Measurements from ENCODE around the gene YWHAH. TPM values are rescaled to one million over a fixed set of nuclear protein-coding genes. Genes with fewer than 3 reads are reported as not detected.

The YWHAH gene
- total RNA-seq, 1 donor from 2014 or later = 110 TPM

DNA sequence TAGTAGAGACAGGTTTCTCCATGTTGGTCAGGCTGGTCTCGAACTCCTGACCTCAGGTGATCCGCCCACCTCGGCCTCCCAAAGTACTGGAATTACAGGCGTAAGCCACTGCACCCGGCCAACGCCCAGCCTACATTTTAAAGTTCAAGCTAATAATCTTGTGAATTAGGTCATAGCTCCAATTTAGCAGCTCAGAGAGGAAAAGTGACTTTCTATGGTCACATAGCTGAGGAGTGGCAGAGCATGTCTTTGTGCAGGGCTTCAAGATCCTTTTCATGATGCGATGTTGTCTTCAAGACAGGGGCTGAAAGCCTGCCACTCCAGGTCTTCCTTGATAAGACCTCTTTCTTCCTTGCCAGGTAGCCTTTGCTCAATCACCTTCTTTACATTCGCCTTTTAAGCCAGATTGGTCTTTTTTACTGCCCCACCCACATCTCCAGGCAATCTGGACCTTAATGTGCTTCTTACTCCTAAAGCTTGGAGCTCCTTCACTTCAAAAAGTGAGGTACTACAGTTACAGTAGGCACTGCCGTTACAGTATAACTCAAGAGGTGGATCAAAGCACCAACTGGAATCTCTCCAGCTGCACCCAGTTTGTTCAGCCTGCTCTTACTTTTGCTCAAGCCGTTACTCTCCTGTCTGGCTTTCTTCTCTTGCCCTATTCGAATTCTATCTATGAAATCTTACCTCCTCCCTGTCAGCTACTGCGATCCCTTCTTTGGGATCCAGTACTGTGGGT, 18.2 kb downstream of the YWHAH start:
- Mint-ChIP-seq H3K9me3 (no peaks in the 10 kb centered on the region), H3K36me3 (peaks cover 7% of the 10 kb centered on the region), H3K27me3 (no peaks in the 10 kb centered on the region), H3K4me3 (no peak overlapping the region), H3K27ac (no peak overlapping the region), H3K4me1 (ENCODE audit: unreplicated experiment) (peaks cover 14% of the 10 kb centered on the region)
- TF ChIP-seq, protein P1, sequence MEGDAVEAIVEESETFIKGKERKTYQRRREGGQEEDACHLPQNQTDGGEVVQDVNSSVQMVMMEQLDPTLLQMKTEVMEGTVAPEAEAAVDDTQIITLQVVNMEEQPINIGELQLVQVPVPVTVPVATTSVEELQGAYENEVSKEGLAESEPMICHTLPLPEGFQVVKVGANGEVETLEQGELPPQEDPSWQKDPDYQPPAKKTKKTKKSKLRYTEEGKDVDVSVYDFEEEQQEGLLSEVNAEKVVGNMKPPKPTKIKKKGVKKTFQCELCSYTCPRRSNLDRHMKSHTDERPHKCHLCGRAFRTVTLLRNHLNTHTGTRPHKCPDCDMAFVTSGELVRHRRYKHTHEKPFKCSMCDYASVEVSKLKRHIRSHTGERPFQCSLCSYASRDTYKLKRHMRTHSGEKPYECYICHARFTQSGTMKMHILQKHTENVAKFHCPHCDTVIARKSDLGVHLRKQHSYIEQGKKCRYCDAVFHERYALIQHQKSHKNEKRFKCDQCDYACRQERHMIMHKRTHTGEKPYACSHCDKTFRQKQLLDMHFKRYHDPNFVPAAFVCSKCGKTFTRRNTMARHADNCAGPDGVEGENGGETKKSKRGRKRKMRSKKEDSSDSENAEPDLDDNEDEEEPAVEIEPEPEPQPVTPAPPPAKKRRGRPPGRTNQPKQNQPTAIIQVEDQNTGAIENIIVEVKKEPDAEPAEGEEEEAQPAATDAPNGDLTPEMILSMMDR (conservative IDR thresholded peaks at IDR 0.05) = no peak
- DNase-seq (ENCODE audit: extremely low spot score, unreplicated experiment) = no peak

DNA sequence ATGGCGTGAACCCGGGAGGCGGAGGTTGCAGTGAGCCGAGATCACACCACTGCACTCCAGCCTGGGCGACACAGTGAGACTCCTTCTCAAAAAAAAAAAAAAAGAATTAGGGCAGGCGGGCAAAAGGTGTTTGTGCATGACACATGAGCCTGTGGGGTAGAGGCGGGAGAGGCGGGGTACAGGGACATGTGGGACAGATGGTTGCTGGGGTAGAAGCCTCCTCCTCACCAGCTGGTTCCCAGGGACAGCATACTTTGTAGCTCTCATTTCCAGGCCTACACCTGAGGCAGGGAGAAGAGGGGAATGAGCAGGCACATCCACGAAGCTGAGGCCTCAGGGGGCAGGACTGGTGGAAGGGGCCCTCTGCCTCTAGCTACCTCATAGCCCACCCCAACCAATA, 23.7 kb downstream of the YWHAH start:
- Mint-ChIP-seq H3K4me1 (ENCODE audit: unreplicated experiment) (peaks cover 14% of the 10 kb centered on the region), H3K36me3 (no peaks in the 10 kb centered on the region), H3K9me3 (no peaks in the 10 kb centered on the region), H3K4me3 (no peak overlapping the region), H3K27ac (no peak overlapping the region), H3K27me3 (peaks cover 5% of the 10 kb centered on the region)
- DNase-seq (ENCODE audit: extremely low spot score, unreplicated experiment) = no peak
- TF ChIP-seq, protein P1 (conservative IDR thresholded peaks at IDR 0.05) = no peak

DNA sequence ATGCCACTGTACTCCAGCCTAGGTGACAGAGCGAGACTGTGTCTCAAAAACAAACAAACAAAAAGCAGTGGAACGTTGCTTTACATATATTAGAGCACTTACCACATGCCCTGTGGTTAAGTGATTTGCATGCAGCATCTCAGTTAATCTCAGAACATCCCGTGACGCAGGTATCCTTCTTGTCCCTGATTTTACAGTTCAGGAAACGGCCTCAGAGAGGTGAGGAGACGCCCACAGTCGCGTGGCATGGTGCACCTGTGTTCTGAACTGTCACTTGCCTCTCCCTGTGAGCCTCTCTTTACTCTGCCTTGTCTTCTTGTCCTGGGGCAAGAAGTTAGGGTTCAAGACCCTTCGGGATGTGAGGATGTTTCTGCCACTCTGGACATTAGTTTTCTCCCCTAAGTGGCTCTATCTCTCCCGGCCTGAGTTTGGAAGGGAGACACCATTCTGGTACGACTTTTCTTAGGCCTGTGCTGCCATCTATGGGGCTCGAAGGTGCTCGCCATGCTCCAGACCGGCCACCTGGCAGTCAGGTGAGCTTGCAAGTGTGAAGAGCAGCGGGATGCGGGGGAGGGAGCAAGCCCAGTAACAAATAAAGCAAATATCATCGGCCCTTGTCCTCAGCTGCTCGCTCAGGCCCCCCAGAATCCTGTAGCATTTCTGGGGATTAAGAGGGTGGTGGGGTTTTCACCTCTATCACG, 25.6 kb downstream of the YWHAH start:
- H3K9me3 Mint-ChIP-seq = no peaks in the 10 kb centered on the region
- no peaks in the 10 kb centered on the region for H3K36me3 Mint-ChIP-seq
- H3K27me3 Mint-ChIP-seq = peaks cover 13% of the 10 kb centered on the region
- peaks cover 6% of the 10 kb centered on the region for H3K4me1 Mint-ChIP-seq (ENCODE audit: unreplicated experiment)
- H3K27ac Mint-ChIP-seq = peak overlapping the region; percentile 83
- TF ChIP-seq, protein P1 (conservative IDR thresholded peaks at IDR 0.05) = peak; percentile 46
- peak overlapping the region; percentile 90 for H3K4me3 Mint-ChIP-seq
- peak; percentile 77 for DNase-seq (ENCODE audit: extremely low spot score, unreplicated experiment)

DNA sequence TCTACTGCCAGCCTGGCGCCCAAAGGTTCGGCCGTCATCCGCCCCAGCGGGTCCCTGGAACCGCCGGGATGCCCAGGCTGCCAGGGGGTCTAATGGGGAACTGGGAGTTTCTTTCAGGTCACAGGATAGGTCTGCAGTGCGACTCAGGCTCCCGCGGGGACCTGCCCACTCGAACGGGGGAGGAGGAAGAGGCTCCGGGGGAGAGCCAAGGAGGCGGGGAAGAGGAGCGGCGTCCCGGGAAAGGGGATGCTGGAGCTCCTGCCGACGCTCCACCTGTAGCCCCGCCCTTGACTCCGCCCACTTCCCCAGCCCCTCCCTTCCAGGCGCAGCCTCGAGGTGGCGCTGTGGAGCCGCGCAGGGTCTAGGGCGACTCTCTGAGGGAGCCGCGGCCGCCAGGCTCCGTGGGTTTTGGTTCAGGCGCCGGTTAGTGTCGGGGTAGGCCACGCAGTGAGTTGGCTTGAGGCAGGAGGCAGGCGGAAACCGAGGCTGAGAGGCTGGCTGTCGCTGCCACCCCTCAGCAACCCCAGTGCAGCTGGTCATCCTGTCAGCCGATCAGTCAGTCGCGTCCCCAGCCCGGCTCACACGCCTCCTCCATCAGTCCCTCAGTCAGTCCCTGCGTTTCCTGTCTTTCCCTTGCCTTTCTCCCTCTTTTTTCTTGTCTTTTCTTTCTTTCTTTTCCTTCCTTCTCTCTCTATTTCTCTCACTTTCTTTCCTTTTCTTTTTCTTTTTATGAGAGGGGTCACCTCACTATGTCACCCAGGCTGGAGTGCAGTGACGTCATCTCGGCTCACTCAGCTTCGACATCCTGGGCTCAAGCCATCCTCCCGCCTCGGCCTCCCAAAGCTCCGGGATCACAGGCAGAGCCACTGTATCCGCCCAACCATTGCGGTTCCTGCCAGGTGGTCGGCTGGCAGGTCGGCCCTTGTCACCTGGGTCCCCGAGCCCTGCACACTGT, 26.4 kb downstream of the YWHAH start:
- Mint-ChIP-seq H3K4me3 (peak overlapping the region; percentile 90), H3K4me1 (ENCODE audit: unreplicated experiment) (peaks cover 6% of the 10 kb centered on the region), H3K36me3 (no peaks in the 10 kb centered on the region), H3K27me3 (peaks cover 13% of the 10 kb centered on the region), H3K9me3 (no peaks in the 10 kb centered on the region), H3K27ac (peak overlapping the region; percentile 83)
- TF ChIP-seq, protein P1 (conservative IDR thresholded peaks at IDR 0.05) = peak; percentile 90
- peak; percentile 96 for DNase-seq (ENCODE audit: extremely low spot score, unreplicated experiment)

DNA sequence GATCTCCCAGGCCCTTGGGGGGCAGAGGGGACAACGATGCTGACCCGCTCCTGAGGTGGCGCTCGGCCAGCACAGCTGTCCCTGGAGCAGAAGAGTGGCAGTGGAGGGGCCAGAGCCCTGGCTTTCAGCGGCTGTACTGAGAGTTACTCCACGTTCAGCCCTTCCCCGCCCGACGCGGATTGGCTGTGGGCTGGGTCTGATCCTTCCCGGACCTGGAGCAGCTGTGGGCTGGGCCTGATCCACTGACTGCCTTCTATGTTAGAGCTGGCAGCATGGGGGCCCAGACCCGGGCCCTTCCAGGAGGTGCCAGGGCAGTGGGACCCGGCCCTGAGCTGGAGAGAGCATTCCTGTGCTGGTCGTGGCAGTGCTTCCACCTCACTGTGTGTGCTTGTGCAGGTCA, 27.8 kb downstream of the YWHAH start:
- no peak for DNase-seq (ENCODE audit: extremely low spot score, unreplicated experiment)
- peaks cover 9% of the 10 kb centered on the region for H3K4me1 Mint-ChIP-seq (ENCODE audit: unreplicated experiment)
- peaks cover 13% of the 10 kb centered on the region for H3K27me3 Mint-ChIP-seq
- no peaks in the 10 kb centered on the region for H3K9me3 Mint-ChIP-seq
- no peak overlapping the region for H3K4me3 Mint-ChIP-seq
- no peak overlapping the region for H3K27ac Mint-ChIP-seq
- TF ChIP-seq, protein P1 (conservative IDR thresholded peaks at IDR 0.05) = no peak
- H3K36me3 Mint-ChIP-seq = no peaks in the 10 kb centered on the region

Data from type B pancreatic cell (in vitro differentiated cells).